Right lobe of liver (tissue), 6 donors: ENCODE measurements around the gene NGB. TPM values are rescaled to one million over a fixed set of nuclear protein-coding genes. Genes with fewer than 3 reads are reported as not detected.

Experiments
- ATAC-seq, 4 donors: fragments of 200-7000 bp; cut with Tn5 transposase; one replicate each; pipeline ENCODE4 v1.9.1; 2020; ENCODE audit warnings: mild to moderate bottlenecking in 4 of 4, moderate library complexity in 4 of 4
- DNase-seq, 3 donors: peaks; one replicate each; pipeline ENCODE4 v3.0.0-alpha.2; 2020
- H3K27ac ChIP-seq, 3 donors: fragments of 200-600 bp; one replicate each; pipeline ENCODE4 v1.8.0; 2022
- H3K27me3 ChIP-seq, 2 donors: fragments of 200-600 bp; one replicate each; pipeline ENCODE4 v1.8.0; 2022
- H3K36me3 ChIP-seq, 4 donors: fragments of 200-600 bp; sonication (generic) in 1 of 4; one replicate each; pipeline versions ENCODE4 v1.5.1 to v1.8.0; 2017 to 2022; ENCODE audit warnings: control low read depth in 1 of 4
- H3K4me1 ChIP-seq, 4 donors: fragments of 200-600 bp; sonication (generic) in 1 of 4; one replicate each; pipeline versions ENCODE4 v1.5.1 to v1.8.0; 2017 to 2022; ENCODE audit warnings: control low read depth in 1 of 4
- H3K4me3 ChIP-seq, 3 donors: fragments of 200-600 bp; one replicate each; pipeline ENCODE4 v1.8.0; 2022
- H3K9me3 ChIP-seq, 4 donors: fragments of 200-600 bp; sonication (generic) in 1 of 4; one replicate each; pipeline versions ENCODE4 v1.5.1 to v1.8.0; 2017 to 2022; ENCODE audit warnings: control low read depth in 1 of 4
- CTCF ChIP-seq, 4 donors: fragments of 200-600 bp in 3 of 4; fragments of 450-650 bp in 1 of 4; IDR thresholded peaks; one replicate each; pipeline versions ENCODE4 v1.5.1 to v1.8.0; 2016 to 2022; ENCODE audit warnings: antibody characterized with exemption in 4 of 4, mild to moderate bottlenecking in 2 of 4
- POLR2A ChIP-seq: fragments of 450-650 bp; IDR thresholded peaks from one replicate; pipeline ENCODE4 v1.6.1; 2017; ENCODE audit warnings: antibody characterized with exemption, mild to moderate bottlenecking
- WGBS: methylation state at CpG from one replicate; pipeline ENCODE4 v1.1.6; 2018; ENCODE audit warnings: low coverage, low lambda C conversion rate; ENCODE audit not compliant: insufficient coverage; ENCODE audit errors: missing lambda C conversion rate; 5-methylcytosine and 5-hydroxymethylcytosine counted together
- intact Hi-C, 2 donors: fragments of 100-400 bp; cut with DNase I; formaldehyde crosslinking; loops; one replicate each; pipeline versions ENCODE4 v1.11.2 to v1.14.1; 2022
- microRNA counts: library from miRNA; unstranded; fragments of <30 nt; microRNA quantifications from one replicate; lab custom pipeline; 2016
- microRNA-seq, 2 donors: library from miRNA; unstranded; fragments of <30 nt; microRNA quantifications; one replicate each; pipeline ENCODE4, GENCODE V29; 2019 to 2020
- small RNA-seq, 2 experiments: library from RNA; depleted of rRNA; stranded (forward); fragments of <200 nt; gene quantifications; one replicate each; pipeline ENCODE3, GENCODE V24; 2016
- total RNA-seq, 6 experiments: library from RNA; depleted of rRNA in 2 of 6; stranded (reverse); fragments of >200 nt in 2 of 6; fragmentation: NEBNext Ultra II Directional in 3 of 6; extraction: Animal tissue kit (Norgen Biotek cat#: 25700) in 3 of 6; gene quantifications; one replicate each; pipeline versions ENCODE4 v1.1.0 to v1.2.4, GENCODE V29; 2016 to 2023
- donor health status: DM: no; HTN: yes; CAD: no.
- donor health status: DM: no; HTN: no; CAD: no.
- donor health status: DM: no; HTN: no; CAD: no.
- donor health status: DM: no; HTN: yes; CAD: no.
- donor health status: DM: no; HTN: yes; CAD: no.

NGB gene
- total RNA-seq, 6 experiments from 2014 or later, result not detected

- Histone ChIP-seq H3K9me3 (no peaks in the 10 kb centered on the region), H3K4me1 (peaks cover 0 to 8% (median 0%) of the 10 kb centered on the region in 4 donors), H3K4me3 (no peak overlapping the region), H3K27me3 (no peaks in the 10 kb centered on the region), H3K36me3 (no peaks in the 10 kb centered on the region), H3K27ac (no peak overlapping the region)
- WGBS, result 23% methylated on average over 5 of the region's 10 CpGs
- DNase-seq (peak; percentile 79 to 95 (median 94)), ATAC-seq (peak; percentile 93 to 98 (median 94))
- intact Hi-C loops, result no loop called here
- TF ChIP-seq POLR2A, result no peak
- TF ChIP-seq CTCF (IDR thresholded peaks at IDR 0.05), result peak in 2 of 4 donors; percentile 7 to 38
Measured at GRCh38 chr14:77219591-77219990, 51.4 kb downstream of the NGB start.

- no peaks in the 10 kb centered on the region for H3K27me3 ChIP-seq
- DNase-seq, result no peak
- H3K36me3 ChIP-seq, result no peaks in the 10 kb centered on the region
- no peak overlapping the region for H3K4me3 ChIP-seq
- H3K27ac ChIP-seq, result no peak overlapping the region
- no peaks in the 10 kb centered on the region for H3K9me3 ChIP-seq
- 32% methylated on average over 3 of the region's 3 CpGs for WGBS
- no peak for ATAC-seq
- TF ChIP-seq CTCF (IDR thresholded peaks at IDR 0.05), result no peak
- no peak for TF ChIP-seq POLR2A
- intact Hi-C loops, result no loop called here
- peaks cover 0 to 8% (median 0%) of the 10 kb centered on the region in 4 donors for H3K4me1 ChIP-seq
Measured at GRCh38 chr14:77217551-77217950, 53.5 kb downstream of the NGB start.

MicroRNAs within 50 kb of the gene (microRNA counts, 767-probe panel; counts per million panel counts)
- microRNA hsa-miR-1260a (lab: Ali Mortazavi, UCI), result 10,854 counts per million, percentile 61 among the panel's probes with 10 or more counts

Small RNA genes lying within 50 kb of the gene (microRNA-seq; reads per million reads assigned to microRNA genes)
- 0 reads per million in 2 donors for gene MIR1260A

Small RNA genes lying within 50 kb of the gene (small RNA-seq; reads per million reads assigned to genes)
- 0 reads per million in 2 experiments for gene MIR1260A

Other genes with a start within 250 kb of the NGB start
- 10 to 100 TPM; 11.7 to 18.1 (median 13.7) TPM for gene IRF2BPL, start 242.5 kb downstream of the NGB start, total RNA-seq
- 10 to 100 TPM; 10.4 to 18.7 (median 12.7) TPM for gene CIPC, start 172.9 kb downstream of the NGB start, total RNA-seq
- not detected for gene ZDHHC22, start 129.4 kb downstream of the NGB start, total RNA-seq
- gene TMEM63C, start 89.4 kb downstream of the NGB start, total RNA-seq, result under 1 TPM in 4 of 6 experiments, not detected in 2; 0.07 to 0.82 (median 0.15) TPM
- gene POMT2, start 49.7 kb upstream of the NGB start, total RNA-seq, result 10 to 100 TPM in 5 of 6 experiments, 1 to 10 TPM in 1; 5.5 to 15.9 (median 12.9) TPM
- gene GSTZ1, start 49.8 kb upstream of the NGB start, total RNA-seq, result 100 to 1,000 TPM in 1 of 6 experiments, 10 to 100 TPM in 5; 31.1 to 123 (median 50.0) TPM
- 1 to 10 TPM; 2.5 to 4.4 (median 3.1) TPM for gene TMED8, start 105.9 kb upstream of the NGB start, total RNA-seq
- gene SAMD15, start 106.2 kb upstream of the NGB start, total RNA-seq, result under 1 TPM in 4 of 6 experiments, not detected in 2; 0.12 to 0.42 (median 0.31) TPM
- under 1 TPM in 4 of 6 experiments, not detected in 2; 0.20 to 0.47 (median 0.37) TPM for gene NOXRED1, start 152.3 kb upstream of the NGB start, total RNA-seq
- gene VIPAS39, start 186.4 kb upstream of the NGB start, total RNA-seq, result 1 to 10 TPM; 7.2 to 9.9 (median 8.6) TPM
- 100 to 1,000 TPM in 1 of 6 experiments, 10 to 100 TPM in 5; 40.6 to 114 (median 77.6) TPM for gene AHSA1, start 186.9 kb upstream of the NGB start, total RNA-seq
- gene ISM2, start 227.6 kb upstream of the NGB start, total RNA-seq, result under 1 TPM in 1 of 6 experiments, not detected in 5; 0.37 TPM